ENCODE measurements around the gene FAN1. TPM values are rescaled to one million over a fixed set of nuclear protein-coding genes. Genes with fewer than 3 reads are reported as not detected.
A peak's percentile ranks its signal among the peaks of the same experiment; 100 is the strongest.

Gene FAN1
- total and polyA plus RNA-seq, 7 donors, result 12.4 to 64.2 (median 25.0) TPM

DNA sequence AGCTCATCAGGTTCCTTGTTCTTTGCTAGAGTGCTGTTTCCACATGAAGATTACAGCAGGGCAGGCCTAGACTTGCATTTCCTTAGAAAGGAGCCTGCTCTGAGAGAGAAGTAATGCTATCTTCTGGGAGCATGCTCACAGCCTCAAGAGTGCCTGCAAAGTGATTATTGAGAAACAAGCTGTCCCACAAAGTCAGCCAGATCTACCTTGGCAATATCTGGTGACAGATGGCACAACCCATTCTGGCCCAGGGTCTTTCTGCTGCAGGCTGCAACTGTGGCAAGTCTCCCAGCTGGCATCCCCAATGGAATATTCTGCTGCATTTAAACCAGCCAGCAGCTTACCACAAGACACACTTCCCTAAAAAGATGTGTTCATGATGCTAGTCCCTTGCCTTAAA lies 58.4 kb downstream of the FAN1 start:
- TF ChIP-seq, protein P1, sequence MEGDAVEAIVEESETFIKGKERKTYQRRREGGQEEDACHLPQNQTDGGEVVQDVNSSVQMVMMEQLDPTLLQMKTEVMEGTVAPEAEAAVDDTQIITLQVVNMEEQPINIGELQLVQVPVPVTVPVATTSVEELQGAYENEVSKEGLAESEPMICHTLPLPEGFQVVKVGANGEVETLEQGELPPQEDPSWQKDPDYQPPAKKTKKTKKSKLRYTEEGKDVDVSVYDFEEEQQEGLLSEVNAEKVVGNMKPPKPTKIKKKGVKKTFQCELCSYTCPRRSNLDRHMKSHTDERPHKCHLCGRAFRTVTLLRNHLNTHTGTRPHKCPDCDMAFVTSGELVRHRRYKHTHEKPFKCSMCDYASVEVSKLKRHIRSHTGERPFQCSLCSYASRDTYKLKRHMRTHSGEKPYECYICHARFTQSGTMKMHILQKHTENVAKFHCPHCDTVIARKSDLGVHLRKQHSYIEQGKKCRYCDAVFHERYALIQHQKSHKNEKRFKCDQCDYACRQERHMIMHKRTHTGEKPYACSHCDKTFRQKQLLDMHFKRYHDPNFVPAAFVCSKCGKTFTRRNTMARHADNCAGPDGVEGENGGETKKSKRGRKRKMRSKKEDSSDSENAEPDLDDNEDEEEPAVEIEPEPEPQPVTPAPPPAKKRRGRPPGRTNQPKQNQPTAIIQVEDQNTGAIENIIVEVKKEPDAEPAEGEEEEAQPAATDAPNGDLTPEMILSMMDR (IDR thresholded peaks at IDR 0.05), result no peak
- intact Hi-C loops (cut with DNase I), result loop anchor here in 1 of 2 donors (5.0 to 10.0 kb wide), 3 partner anchors 40 to 383 kb away; partner anchors contain the start of gene FAN1
- Histone ChIP-seq H3K27me3 (ENCODE audit: insufficient read depth in 3 of 3, low read length in 2 of 3) (no peaks in the 10 kb centered on the region), H3K27ac (peak overlapping the region; percentile 94), H3K4me1 (peaks cover 24% of the 10 kb centered on the region), H3K36me3 (ENCODE audit: insufficient read depth in 1 of 2, low read depth in 1 of 2) (peaks cover 8 to 71% of the 10 kb centered on the region in 2 donors), H3K9me3 (no peaks in the 10 kb centered on the region), H3K4me3 (no peak overlapping the region)
- DNase-seq (peak in 1 of 2 donors; percentile 75), ATAC-seq (peak; percentile 80 to 84 (median 81))

DNA sequence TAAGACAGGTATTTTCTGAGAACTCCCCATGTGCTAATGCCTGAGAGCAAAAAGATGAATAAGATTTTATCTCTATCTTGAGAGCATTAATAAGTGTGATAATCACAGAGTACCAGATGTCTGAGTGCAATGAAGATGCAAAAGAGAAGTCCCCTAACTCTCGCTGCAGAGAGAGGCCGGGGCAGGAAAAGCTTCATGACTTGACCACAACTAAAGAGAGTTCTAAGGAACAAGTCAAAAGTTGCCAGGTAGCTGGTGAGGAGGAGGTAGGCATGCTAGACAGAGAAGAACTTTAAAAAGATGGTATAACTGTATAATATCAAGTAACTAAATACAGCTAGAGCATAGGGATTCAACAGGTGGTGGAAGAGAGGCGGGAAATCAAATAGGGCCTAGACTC lies 58.9 kb downstream of the FAN1 start:
- 73 to 96% (median 81%) methylated on average over 3 of the region's 3 CpGs for WGBS, 3 donors
- TF ChIP-seq, protein P1 (IDR thresholded peaks at IDR 0.05), result no peak
- no peak overlapping the region for H3K4me3 ChIP-seq
- DNase-seq, result no peak
- H3K27ac ChIP-seq, result peak overlapping the region; percentile 94
- peaks cover 8 to 71% of the 10 kb centered on the region in 2 donors for H3K36me3 ChIP-seq (ENCODE audit: insufficient read depth in 1 of 2, low read depth in 1 of 2)
- H3K27me3 ChIP-seq (ENCODE audit: insufficient read depth in 3 of 3, low read length in 2 of 3), result no peaks in the 10 kb centered on the region
- peaks cover 24% of the 10 kb centered on the region for H3K4me1 ChIP-seq
- intact Hi-C loops (cut with DNase I), result loop anchor here in 1 of 2 donors (5.0 to 10.0 kb wide), 3 partner anchors 40 to 382 kb away; partner anchors contain the start of gene FAN1
- no peaks in the 10 kb centered on the region for H3K9me3 ChIP-seq
- no peak for ATAC-seq

DNA sequence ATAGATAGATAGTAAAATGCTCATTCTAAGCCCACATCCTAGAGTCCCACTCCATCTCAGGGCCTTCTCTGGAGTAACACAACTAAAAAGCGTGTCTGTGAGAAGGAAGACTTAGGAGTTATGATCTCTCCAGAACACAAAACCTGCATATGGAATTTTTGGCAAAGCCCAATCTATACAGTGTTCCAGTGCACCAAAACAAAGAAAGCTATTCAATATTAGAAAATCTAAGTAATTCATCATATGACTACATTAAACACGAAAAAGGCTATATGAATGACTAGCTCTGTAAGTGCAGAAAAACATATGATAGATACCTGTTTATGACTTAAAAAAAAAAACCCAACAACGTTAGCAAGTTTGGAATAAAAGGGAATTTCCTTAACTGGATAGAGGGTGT lies 60.0 kb downstream of the FAN1 start:
- Histone ChIP-seq H3K27me3 (ENCODE audit: insufficient read depth in 3 of 3, low read length in 2 of 3) (no peaks in the 10 kb centered on the region), H3K36me3 (ENCODE audit: insufficient read depth in 1 of 2, low read depth in 1 of 2) (peaks cover 4 to 67% of the 10 kb centered on the region in 2 donors), H3K4me3 (no peak overlapping the region), H3K4me1 (peaks cover 24% of the 10 kb centered on the region), H3K27ac (peak overlapping the region; percentile 94), H3K9me3 (no peaks in the 10 kb centered on the region)
- TF ChIP-seq, protein P1 (IDR thresholded peaks at IDR 0.05), result no peak
- ATAC-seq (no peak), DNase-seq (no peak)
- 84 to 86% (median 85%) methylated on average over 3 of the region's 3 CpGs for WGBS, 3 donors
- intact Hi-C loops (cut with DNase I), result loop anchor here in 1 of 2 donors (5.0 to 10.0 kb wide), 3 partner anchors 41 to 381 kb away; partner anchors contain the start of gene FAN1

DNA sequence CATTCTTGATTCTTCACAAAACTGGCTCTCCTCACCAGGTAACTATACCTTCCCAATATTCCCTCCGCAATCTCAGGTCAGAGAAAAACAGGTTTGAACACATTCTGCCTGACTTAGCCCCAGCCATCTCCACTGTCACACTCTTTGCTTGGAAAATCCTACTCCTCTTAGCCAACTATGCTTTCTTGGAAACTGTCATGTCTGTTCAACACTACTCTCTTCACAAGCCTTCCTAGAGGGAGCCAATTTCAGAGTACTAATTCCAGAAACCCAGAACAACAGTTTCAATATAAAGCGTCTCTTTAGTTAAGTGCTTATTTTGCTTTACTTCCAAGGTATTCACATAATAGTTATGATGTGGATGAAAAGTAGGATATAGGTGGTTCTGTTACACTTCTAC lies 66.0 kb downstream of the FAN1 start:
- Histone ChIP-seq H3K4me3 (no peak overlapping the region), H3K4me1 (no peaks in the 10 kb centered on the region), H3K36me3 (ENCODE audit: insufficient read depth in 1 of 2, low read depth in 1 of 2) (peaks cover 6 to 79% of the 10 kb centered on the region in 2 donors), H3K9me3 (no peaks in the 10 kb centered on the region), H3K27me3 (ENCODE audit: insufficient read depth in 3 of 3, low read length in 2 of 3) (no peaks in the 10 kb centered on the region), H3K27ac (no peak overlapping the region)
- no peak for ATAC-seq
- intact Hi-C loops (cut with DNase I), result loop anchor here in 1 of 2 donors (10.0 kb wide), 1 partner anchor 375 kb away; no protein-coding TSS in a partner anchor
- TF ChIP-seq, protein P1 (IDR thresholded peaks at IDR 0.05), result no peak
- WGBS, 3 donors, result 65 to 73% (median 69%) methylated on average over 2 of the region's 2 CpGs
- no peak for DNase-seq

DNA sequence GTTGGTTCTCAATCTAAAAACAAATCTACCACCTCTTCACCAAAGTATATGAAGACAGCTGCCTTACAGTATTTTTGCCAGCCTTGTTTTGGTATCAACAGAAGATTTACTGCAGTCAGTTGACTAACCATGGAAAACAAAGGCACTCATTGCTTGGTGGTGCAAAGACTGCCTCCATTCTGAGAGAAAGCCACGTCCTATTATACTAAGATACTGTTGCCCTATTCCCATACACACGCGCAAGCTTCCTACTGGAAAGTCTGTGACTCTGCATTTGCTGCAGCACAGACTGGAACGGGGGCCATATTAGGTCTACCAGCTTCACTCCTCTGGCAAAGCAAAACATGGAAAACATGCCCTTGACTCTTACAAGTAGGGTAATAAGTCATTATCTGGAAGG lies 69.7 kb downstream of the FAN1 start:
- Histone ChIP-seq H3K4me1 (peaks cover 26% of the 10 kb centered on the region), H3K4me3 (no peak overlapping the region), H3K9me3 (no peaks in the 10 kb centered on the region), H3K27me3 (ENCODE audit: insufficient read depth in 3 of 3, low read length in 2 of 3) (no peaks in the 10 kb centered on the region), H3K27ac (no peak overlapping the region), H3K36me3 (ENCODE audit: insufficient read depth in 1 of 2, low read depth in 1 of 2) (peaks cover 5 to 55% of the 10 kb centered on the region in 2 donors)
- DNase-seq (no peak), ATAC-seq (no peak)
- intact Hi-C loops (cut with DNase I), result no loop called here
- WGBS, 3 donors, result 87 to 92% (median 88%) methylated on average over 4 of the region's 4 CpGs
- TF ChIP-seq, protein P1 (IDR thresholded peaks at IDR 0.05), result no peak
